ACC112 (cell line): ENCODE measurements around the gene DDX23.

Experiments used
- H2AFZ ChIP-seq: fragments of 200-600 bp; sonication (generic); one replicate; pipeline ENCODE4 v1.6.0; 2017; ENCODE audit warnings: antibody characterized with exemption, low read length; ENCODE audit not compliant: unreplicated experiment
- H3K27ac ChIP-seq: fragments of 200-600 bp; sonication (generic); 2 replicates; pipeline ENCODE4 v1.5.1; 2014; ENCODE audit warnings: low read depth, mild to moderate bottlenecking, antibody characterized with exemption, low read length, moderate library complexity
- H3K27me3 ChIP-seq: fragments of 200-600 bp; sonication (generic); 2 replicates; pipeline ENCODE4 v1.6.1; 2014; ENCODE audit warnings: mild to moderate bottlenecking, antibody characterized with exemption, low read length, moderate library complexity, mixed read lengths; ENCODE audit not compliant: insufficient read depth
- H3K36me3 ChIP-seq: fragments of 200-600 bp; sonication (generic); 2 replicates; pipeline ENCODE4 v1.6.1; 2016; ENCODE audit warnings: mild to moderate bottlenecking, antibody characterized with exemption, low read length, moderate library complexity, mixed read lengths; ENCODE audit not compliant: insufficient read depth
- H3K4me1 ChIP-seq: fragments of 200-600 bp; sonication (generic); one replicate; pipeline ENCODE4 v1.6.1; 2016; ENCODE audit warnings: low read length, mixed read lengths; ENCODE audit not compliant: insufficient read depth, unreplicated experiment, control insufficient read depth
- H3K4me3 ChIP-seq: fragments of 200-600 bp; sonication (generic); 2 replicates; pipeline ENCODE4 v1.5.1; 2014; ENCODE audit warnings: mild to moderate bottlenecking, low read depth, low read length
- H3K79me2 ChIP-seq: fragments of 200-600 bp; sonication (generic); one replicate; pipeline ENCODE4 v1.6.0; 2016; ENCODE audit warnings: low read length; ENCODE audit not compliant: control insufficient read depth, unreplicated experiment, insufficient read depth

The DDX23 gene

DNA sequence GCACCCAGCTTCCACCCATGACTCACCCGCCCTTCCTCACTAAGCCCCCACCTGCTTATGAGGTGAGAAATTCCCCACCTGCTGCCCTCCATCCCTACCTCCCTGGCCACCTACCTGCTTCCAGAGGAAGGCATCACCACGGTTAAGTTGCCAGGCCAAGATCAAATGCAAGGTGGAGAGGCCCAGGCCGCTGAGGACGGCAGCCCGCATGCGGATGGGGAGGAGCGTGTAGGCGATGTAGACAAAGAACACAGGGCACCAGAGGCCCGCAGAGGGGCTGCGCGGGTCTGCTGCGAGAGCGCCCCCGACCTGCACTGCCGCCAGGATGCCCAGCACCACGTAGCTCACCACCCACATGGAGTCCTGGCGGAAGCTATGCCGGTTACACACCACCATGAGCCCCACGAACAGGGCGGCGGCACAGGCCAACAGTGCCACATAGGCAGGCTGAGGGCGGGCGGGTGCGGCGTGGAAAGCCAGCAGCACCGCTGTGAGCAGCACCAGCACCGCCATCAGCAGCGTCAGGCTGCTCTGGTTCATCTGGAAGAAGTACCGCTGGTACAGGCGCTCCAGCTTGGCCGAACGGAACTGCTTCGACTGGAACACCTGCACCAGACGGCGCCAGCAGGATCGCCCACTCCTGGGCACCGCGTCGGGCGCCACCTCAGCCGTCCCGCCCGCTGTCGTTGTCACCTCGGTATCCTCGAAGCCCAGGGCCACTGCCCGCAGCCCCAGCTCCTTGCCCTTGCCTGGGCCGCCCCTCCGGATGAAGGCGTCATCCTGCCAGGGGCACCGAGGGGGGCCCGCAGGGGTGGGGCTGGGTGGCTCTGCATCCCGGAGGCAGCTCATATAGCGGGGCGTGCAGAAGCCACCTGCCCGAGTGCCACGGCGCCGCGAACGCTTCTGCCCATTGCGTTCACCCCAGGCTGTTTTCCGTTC is 69.2 kb downstream of the DDX23 start:
- Histone ChIP-seq H3K36me3 (no peaks in the 10 kb centered on the region), H2AFZ (no peak overlapping the region), H3K27me3 (no peaks in the 10 kb centered on the region), H3K79me2 (peaks cover 20% of the 10 kb centered on the region), H3K4me1 (peaks cover 31% of the 10 kb centered on the region), H3K4me3 (no peak overlapping the region), H3K27ac (no peak overlapping the region)

DNA sequence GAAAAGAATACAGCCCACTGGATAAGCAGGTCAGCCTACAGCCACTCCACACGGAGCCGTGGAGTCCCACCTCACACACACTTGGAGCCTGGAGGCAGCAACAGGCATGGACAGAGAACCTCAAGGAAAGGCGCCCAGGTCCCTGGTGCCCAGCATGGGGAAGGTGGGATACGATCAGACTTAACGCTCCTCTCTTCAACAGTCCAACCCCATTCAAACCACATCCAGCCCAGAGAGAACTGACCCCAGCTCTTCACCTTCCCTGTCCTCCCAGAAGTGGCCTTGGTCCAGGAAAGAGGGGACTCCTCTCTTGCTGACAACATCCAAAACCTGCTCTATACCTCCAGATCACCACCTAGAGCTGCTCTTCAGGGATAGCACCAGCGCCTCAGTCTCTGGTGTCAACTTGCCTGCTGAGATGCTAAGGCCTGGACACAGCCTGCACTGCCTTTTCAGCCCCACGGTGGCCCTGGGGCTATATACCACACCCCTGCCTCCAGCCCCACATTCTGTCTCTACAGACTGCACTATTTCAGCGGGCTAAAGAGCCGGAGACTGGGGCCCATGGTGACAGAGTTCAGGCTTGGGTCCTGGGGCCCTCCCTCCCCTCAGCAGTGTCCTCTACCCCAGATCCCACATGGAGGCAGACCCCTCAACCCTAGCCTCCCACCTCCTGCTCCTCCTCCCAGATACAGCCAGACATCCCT is 70.1 kb downstream of the DDX23 start:
- H3K27ac ChIP-seq, result no peak overlapping the region
- H2AFZ ChIP-seq, result no peak overlapping the region
- peaks cover 12% of the 10 kb centered on the region for H3K79me2 ChIP-seq
- no peaks in the 10 kb centered on the region for H3K27me3 ChIP-seq
- no peak overlapping the region for H3K4me3 ChIP-seq
- peaks cover 23% of the 10 kb centered on the region for H3K4me1 ChIP-seq
- no peaks in the 10 kb centered on the region for H3K36me3 ChIP-seq

DNA sequence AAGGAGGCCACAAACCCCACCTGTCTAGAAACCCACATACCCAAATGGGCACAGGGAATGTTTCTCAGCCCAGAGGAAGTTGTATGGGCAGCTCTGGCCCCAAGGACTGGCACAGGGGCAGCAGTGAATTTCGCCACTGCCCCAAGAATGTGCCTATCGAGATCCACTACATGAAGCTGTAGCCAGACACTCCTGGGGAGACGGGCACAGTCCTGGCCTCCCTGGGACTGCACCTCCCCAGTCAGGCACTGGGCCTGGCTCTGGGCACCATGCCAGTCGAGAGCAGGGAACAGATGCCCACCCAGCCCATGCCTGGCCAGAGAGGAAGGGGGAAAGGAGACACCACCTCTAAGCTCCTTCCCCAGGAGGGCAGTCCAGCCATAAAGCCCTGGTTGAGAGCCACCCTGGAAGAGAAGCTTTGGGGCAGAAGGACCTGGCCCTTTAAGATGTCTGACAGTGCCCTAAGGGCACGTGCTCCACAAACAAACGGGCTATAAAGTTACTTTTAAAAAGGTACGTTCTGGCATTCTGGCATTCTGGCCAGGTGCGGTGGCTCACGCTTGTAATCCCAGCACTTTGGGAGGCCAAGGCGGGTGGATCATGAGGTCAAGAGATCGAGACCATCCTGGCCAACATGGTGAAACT is 71.5 kb downstream of the DDX23 start:
- Histone ChIP-seq H2AFZ (no peak overlapping the region), H3K4me3 (no peak overlapping the region), H3K79me2 (no peaks in the 10 kb centered on the region), H3K36me3 (no peaks in the 10 kb centered on the region; the same call in 1 of the 2 replicates), H3K4me1 (peaks cover 20% of the 10 kb centered on the region), H3K27ac (peak overlapping the region; percentile 71), H3K27me3 (no peaks in the 10 kb centered on the region)

DNA sequence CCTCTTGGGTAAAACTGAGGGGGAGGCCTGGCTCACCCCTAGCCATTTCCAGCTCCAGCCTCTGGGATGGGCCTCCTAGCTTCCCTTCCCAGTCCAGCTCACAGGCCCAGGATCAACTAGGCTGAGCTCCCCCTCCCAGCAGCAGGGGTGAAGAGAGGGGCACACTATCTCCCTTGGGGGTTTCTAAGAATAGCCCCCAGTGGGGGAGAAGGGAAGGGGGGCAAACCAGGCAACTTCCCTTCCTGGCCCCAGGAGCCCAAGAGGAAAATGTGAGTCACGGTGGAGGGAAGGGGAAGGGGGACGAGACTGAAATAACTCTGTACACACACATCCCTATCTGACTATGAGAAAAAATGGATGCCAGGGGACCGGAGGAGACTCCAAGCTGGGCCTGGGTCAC is 72.1 kb downstream of the DDX23 start:
- peak overlapping the region; percentile 71 for H3K27ac ChIP-seq
- H2AFZ ChIP-seq, result no peak overlapping the region
- peaks cover 20% of the 10 kb centered on the region for H3K4me1 ChIP-seq
- no peaks in the 10 kb centered on the region for H3K79me2 ChIP-seq
- H3K27me3 ChIP-seq, result no peaks in the 10 kb centered on the region
- H3K36me3 ChIP-seq, result peaks cover 2% of the 10 kb centered on the region; the same call in 1 of the 2 replicates
- H3K4me3 ChIP-seq, result no peak overlapping the region
